Adipocyte (in vitro differentiated cells): ENCODE measurements around the gene UGT1A10.
"Not testable (repeated sequence)": the region's sequence is repeated elsewhere in the genome, so short reads cannot be mapped to it uniquely, and the experiment has no call there.

Experiments used
- DNase-seq: peaks from one replicate; pipeline ENCODE4 v3.0.0-alpha.2; 2015; ENCODE audit warnings: low read depth
- H3K27me3 ChIP-seq: replicated peaks from 2 replicates; pipeline ENCODE4 v1.7.0; 2013; ENCODE audit warnings: mild to moderate bottlenecking, low read length, moderate library complexity; ENCODE audit not compliant: control insufficient read depth, insufficient read depth
- H3K36me3 ChIP-seq: 2 replicates; pipeline ENCODE4 v1.7.0; 2013; ENCODE audit warnings: low read length, mild to moderate bottlenecking, moderate library complexity; ENCODE audit not compliant: control insufficient read depth, insufficient read depth, severe bottlenecking
- H3K4me1 ChIP-seq: 2 replicates; pipeline ENCODE4 v1.7.0; 2013; ENCODE audit warnings: mild to moderate bottlenecking, low read length, moderate library complexity; ENCODE audit not compliant: control insufficient read depth, insufficient read depth
- H3K4me3 ChIP-seq: 2 replicates; pipeline ENCODE4 v1.7.0; 2013; ENCODE audit warnings: mild to moderate bottlenecking, low read length, moderate library complexity
- H3K9ac ChIP-seq: 2 replicates; pipeline ENCODE4 v1.7.0; 2013; ENCODE audit warnings: mild to moderate bottlenecking, low read length, moderate library complexity
- H3K9me3 ChIP-seq: 2 replicates; pipeline ENCODE4 v1.7.0; 2013; ENCODE audit warnings: mild to moderate bottlenecking, low read length, moderate library complexity; ENCODE audit not compliant: control insufficient read depth

The UGT1A10 gene

GRCh38 chr2:233636306-233636705, at the start of gene UGT1A10:
Gene UGT1A10 (plus strand): TSS chr2:233636448. CDS start chr2:233636523, 75 bp downstream.
- not testable (repeated sequence) for H3K9me3 ChIP-seq, H3K4me3 ChIP-seq, H3K4me1 ChIP-seq, DNase-seq, H3K36me3 ChIP-seq, H3K27me3 ChIP-seq, H3K9ac ChIP-seq

GRCh38 chr2:233588400-233588799, 47.8 kb upstream of the UGT1A10 start:
- H3K36me3 ChIP-seq: no peaks in the 10 kb centered on the region
- peaks cover 7% of the 10 kb centered on the region for H3K27me3 ChIP-seq
- H3K9ac ChIP-seq: no peak overlapping the region
- DNase-seq: no peak
- no peaks in the 10 kb centered on the region for H3K4me1 ChIP-seq
- no peak overlapping the region for H3K4me3 ChIP-seq
- H3K9me3 ChIP-seq: no peaks in the 10 kb centered on the region

- not testable (repeated sequence) for H3K36me3 ChIP-seq, H3K9ac ChIP-seq, DNase-seq, H3K4me1 ChIP-seq, H3K4me3 ChIP-seq, H3K9me3 ChIP-seq
- H3K27me3 ChIP-seq: peaks cover 12% of the 10 kb centered on the region
These were observed 43.5 kb upstream of the UGT1A10 start for GRCh38 chr2:233592706-233593105.

- Histone ChIP-seq H3K9me3 (no peaks in the 10 kb centered on the region), H3K4me1 (no peaks in the 10 kb centered on the region)
These were observed 43.0 kb upstream of the UGT1A10 start for GRCh38 chr2:233593201-233593600.

GRCh38 chr2:233597522-233597921, 38.7 kb upstream of the UGT1A10 start:
- no peak overlapping the region for H3K4me3 ChIP-seq
- no peak overlapping the region for H3K9ac ChIP-seq
- no peaks in the 10 kb centered on the region for H3K36me3 ChIP-seq

More at GRCh38 chr2:233593201-233593600, 43.0 kb upstream of the UGT1A10 start:
- Histone ChIP-seq H3K9ac (no peak overlapping the region), H3K36me3 (no peaks in the 10 kb centered on the region), H3K27me3 (peaks cover 12% of the 10 kb centered on the region), H3K4me3 (no peak overlapping the region)
- no peak for DNase-seq

GRCh38 chr2:233598952-233599351, 37.3 kb upstream of the UGT1A10 start:
- Histone ChIP-seq H3K36me3 (no peaks in the 10 kb centered on the region), H3K4me3 (no peak overlapping the region), H3K4me1 (no peaks in the 10 kb centered on the region)

More at GRCh38 chr2:233597522-233597921, 38.7 kb upstream of the UGT1A10 start:
- Histone ChIP-seq H3K9me3 (no peaks in the 10 kb centered on the region), H3K27me3 (peaks cover 5% of the 10 kb centered on the region), H3K4me1 (no peaks in the 10 kb centered on the region)
- DNase-seq: no peak

GRCh38 chr2:233600386-233600785, 35.9 kb upstream of the UGT1A10 start:
- no peaks in the 10 kb centered on the region for H3K27me3 ChIP-seq
- H3K9me3 ChIP-seq: no peaks in the 10 kb centered on the region
- no peak overlapping the region for H3K9ac ChIP-seq
- no peak for DNase-seq
- H3K4me3 ChIP-seq: no peak overlapping the region
- H3K4me1 ChIP-seq: no peaks in the 10 kb centered on the region
- H3K36me3 ChIP-seq: no peaks in the 10 kb centered on the region

More at GRCh38 chr2:233598952-233599351, 37.3 kb upstream of the UGT1A10 start:
- H3K27me3 ChIP-seq: peaks cover 3% of the 10 kb centered on the region
- peak; percentile 4 for DNase-seq
- H3K9me3 ChIP-seq: no peaks in the 10 kb centered on the region
- H3K9ac ChIP-seq: no peak overlapping the region

- Histone ChIP-seq H3K4me1 (no peaks in the 10 kb centered on the region), H3K36me3 (no peaks in the 10 kb centered on the region), H3K9ac (no peak overlapping the region), H3K27me3 (no peaks in the 10 kb centered on the region), H3K4me3 (no peak overlapping the region), H3K9me3 (no peaks in the 10 kb centered on the region)
- DNase-seq: no peak
These were observed 34.2 kb upstream of the UGT1A10 start for GRCh38 chr2:233602076-233602475.

GRCh38 chr2:233603520-233603919, 32.7 kb upstream of the UGT1A10 start:
- H3K4me1 ChIP-seq: no peaks in the 10 kb centered on the region
- no peak overlapping the region for H3K9ac ChIP-seq
- no peak for DNase-seq
- no peak overlapping the region for H3K4me3 ChIP-seq
- H3K27me3 ChIP-seq: no peaks in the 10 kb centered on the region
- H3K9me3 ChIP-seq: no peaks in the 10 kb centered on the region
- H3K36me3 ChIP-seq: no peaks in the 10 kb centered on the region

GRCh38 chr2:233604826-233605225, 31.4 kb upstream of the UGT1A10 start:
- Histone ChIP-seq H3K4me1 (no peaks in the 10 kb centered on the region), H3K9ac (no peak overlapping the region), H3K36me3 (no peaks in the 10 kb centered on the region), H3K27me3 (no peaks in the 10 kb centered on the region), H3K9me3 (peaks cover 2% of the 10 kb centered on the region), H3K4me3 (no peak overlapping the region)
- no peak for DNase-seq

- H3K4me1 ChIP-seq: no peaks in the 10 kb centered on the region
- H3K9ac ChIP-seq: no peak overlapping the region
- H3K36me3 ChIP-seq: no peaks in the 10 kb centered on the region
- no peak overlapping the region for H3K4me3 ChIP-seq
- DNase-seq: no peak
- no peaks in the 10 kb centered on the region for H3K27me3 ChIP-seq
- H3K9me3 ChIP-seq: peaks cover 9% of the 10 kb centered on the region
These were observed 30.6 kb upstream of the UGT1A10 start for GRCh38 chr2:233605680-233606079.

- Histone ChIP-seq H3K27me3 (no peaks in the 10 kb centered on the region), H3K9ac (no peak overlapping the region), H3K9me3 (peaks cover 16% of the 10 kb centered on the region), H3K4me1 (no peaks in the 10 kb centered on the region), H3K36me3 (no peaks in the 10 kb centered on the region), H3K4me3 (no peak overlapping the region)
- no peak for DNase-seq
These were observed 25.0 kb upstream of the UGT1A10 start for GRCh38 chr2:233611284-233611683.
